Stimulated activated CD8-positive, alpha-beta memory T cell treated with anti-CD3 and anti-CD28 coated beads, Interleukin-2, amount 100 ng/mL, for 1 hour (primary cell): ENCODE data around the gene MRPL4.
"Not testable (repeated sequence)": the region's sequence is repeated elsewhere in the genome, so short reads cannot be mapped to it uniquely, and the experiment has no call there.

Source experiments
- DNase-seq, 2 donors: peaks; one replicate each; pipeline ENCODE4 v3.0.0-alpha.2; 2020; ENCODE audit warnings: low read depth in 2 of 2

Gene MRPL4

GRCh38 chr19:10230173-10230860 is 21.7 kb upstream of the MRPL4 start:
- peak; percentile 29 to 36 for DNase-seq

GRCh38 chr19:10230861-10231611 is 21.0 kb upstream of the MRPL4 start, which contains the start of gene S1PR2:
Gene S1PR2, minus strand, starts transcription at chr19:10231331. Its CDS starts 6,426 bp downstream, at chr19:10224905.
- peak; percentile 31 to 46 for DNase-seq

DNA sequence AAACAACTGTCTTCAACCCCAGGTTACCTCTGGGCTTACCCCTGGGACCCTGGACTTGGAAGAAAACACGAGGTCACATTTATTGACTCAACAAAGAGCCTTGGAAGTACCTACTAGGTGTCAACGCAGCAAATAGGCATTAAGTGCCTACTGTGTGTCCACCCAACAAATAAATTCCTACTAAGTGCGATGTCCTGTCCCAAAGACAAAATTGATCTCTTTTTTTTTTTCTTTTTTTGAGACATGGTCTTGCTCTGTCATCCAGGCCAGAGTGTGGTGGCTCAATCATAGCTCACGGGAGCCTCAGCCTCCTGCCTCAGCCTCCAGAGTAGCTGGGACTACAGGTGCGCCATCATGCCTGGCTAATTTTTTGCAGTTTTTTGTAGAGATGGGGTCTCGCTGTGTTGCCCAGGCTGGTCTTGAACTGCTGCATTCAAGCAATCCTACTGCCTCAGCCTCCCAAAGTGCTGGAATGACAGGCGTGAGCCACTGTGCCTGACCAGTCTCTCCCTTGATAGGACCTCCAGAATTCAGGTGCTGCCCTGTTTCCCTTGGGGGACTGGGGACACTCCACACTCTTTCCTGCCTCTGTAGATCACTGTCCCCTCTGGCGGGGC is 20.3 kb upstream of the MRPL4 start:
- no peak for DNase-seq

DNA sequence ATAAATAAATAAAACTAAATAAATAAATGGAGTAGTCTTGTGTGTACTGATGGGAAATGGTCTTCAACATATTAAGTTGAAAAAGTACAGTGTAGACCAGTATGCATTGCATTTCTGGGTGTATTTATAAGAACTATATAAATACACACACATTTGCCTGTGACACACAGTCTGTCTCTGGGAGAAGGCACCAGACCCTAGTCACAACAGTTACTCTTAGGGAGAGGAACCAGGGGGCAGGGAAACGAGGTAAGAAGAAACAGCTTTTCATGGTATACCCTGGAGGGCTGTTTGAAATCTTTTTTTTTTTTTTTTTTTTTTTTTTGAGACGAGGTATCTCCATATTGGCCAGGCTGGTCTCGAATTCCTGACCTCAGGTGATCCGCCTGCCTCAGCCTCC is 18.1 kb upstream of the MRPL4 start:
- no peak for DNase-seq

GRCh38 chr19:10235003-10235402 is 17.0 kb upstream of the MRPL4 start:
- no peak for DNase-seq

DNA sequence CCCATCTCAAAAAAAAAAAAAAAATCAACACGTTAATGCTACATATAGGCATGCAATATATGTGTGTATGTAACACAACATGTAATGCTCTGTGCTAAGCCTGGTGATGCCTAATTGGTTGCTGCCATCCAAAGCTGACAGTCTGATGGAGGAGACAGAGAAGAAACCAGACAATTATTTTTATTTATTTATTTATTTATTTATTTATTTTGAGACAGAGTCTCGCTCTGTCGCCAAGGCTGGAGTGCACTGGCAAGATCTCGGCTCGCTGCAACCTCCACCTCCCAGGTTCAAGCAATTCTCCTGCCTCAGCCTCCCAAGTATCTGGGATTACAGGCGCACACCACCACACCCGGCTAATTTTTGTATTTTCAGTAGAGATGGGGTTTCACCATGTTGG is 16.6 kb upstream of the MRPL4 start:
- not testable (repeated sequence) for DNase-seq

DNA sequence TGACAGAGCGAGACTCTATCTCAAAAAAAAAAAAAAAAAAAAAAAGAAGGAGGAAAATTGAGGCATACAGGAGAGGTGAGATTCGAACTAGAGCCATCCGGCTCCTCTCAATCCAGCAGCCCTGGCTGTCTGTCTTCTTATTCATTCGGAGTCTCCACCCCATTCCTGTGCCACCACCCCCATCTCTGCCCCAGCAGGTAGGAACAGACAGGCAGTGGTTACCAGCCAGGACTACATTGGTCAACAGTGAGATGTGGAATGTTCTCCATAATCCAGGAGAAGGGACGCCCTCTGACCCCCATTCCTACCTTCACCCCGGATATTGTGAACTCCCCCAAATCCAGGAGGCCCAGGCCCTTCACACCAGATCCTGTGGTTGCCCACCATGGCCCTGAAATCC is 14.3 kb upstream of the MRPL4 start:
- DNase-seq = no peak

DNA sequence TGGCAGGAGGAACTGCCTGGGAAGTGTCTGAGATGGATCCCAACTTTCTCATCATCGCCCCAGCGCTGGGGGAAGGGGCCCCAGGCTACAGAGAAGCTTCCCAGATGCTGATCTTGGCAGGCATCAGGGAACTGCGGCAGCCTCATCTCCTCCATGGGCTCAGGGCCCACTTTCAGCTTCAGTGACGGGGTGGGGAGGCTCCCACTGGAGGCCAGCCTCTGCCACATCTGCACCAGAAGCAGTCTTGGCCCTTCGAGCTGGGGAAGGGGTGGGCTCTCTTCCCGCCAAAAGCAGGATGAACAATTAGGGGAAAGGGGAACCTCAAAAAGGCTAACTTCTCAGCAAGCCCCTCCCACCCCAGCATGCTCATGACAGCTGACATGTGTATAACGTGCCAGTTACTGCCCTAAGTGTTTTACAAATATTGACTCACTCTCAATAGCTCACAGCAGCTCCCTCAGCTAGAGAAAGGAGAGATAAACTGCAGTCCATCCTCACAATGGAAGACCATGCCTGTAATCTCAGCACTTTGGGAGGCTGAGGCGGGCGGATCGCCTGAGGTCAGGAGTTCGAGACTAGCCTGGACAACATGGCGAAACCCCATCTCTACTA is 13.7 kb upstream of the MRPL4 start:
- no peak for DNase-seq

- DNase-seq = not testable (repeated sequence)
Observed at GRCh38 chr19:10241826-10242449, 10.1 kb upstream of the MRPL4 start.

- no peak for DNase-seq
Observed at GRCh38 chr19:10243606-10244005, 8.4 kb upstream of the MRPL4 start.

DNA sequence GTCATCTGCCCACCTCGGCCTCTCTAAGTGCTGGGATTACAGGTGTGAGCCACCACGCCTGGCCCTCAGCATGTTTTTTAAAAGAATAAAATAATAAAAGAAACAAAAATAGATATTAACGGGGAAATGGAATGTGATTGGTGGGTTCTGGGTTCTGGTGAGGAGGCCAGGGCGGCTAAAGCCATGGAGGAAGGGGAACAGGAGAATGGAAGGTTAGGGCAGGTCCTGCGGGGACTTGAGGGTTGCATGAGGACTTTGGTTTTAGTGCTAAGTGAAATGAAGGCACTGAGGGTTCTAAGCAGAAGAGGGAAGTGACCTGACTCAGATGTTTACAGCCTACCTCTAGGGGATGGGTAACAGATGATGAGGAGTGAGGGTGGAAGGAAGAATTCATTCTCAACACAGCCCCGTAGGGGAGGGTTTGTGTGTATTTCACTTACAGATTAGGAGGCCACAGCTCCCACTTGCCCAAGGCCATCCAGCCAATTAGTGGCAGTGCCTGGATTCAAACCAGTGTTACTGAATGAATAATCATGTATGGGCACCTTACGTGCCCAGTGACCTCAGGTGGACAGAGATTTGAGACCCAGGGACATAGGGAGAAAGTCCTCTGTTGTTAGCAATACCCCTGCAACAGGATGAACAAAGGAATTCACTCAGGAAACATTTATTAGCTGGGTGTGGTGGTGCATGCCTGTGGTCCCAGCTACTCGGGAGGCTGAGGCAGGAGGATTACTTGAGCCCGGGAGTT is 6.7 kb upstream of the MRPL4 start:
- DNase-seq = no peak

DNA sequence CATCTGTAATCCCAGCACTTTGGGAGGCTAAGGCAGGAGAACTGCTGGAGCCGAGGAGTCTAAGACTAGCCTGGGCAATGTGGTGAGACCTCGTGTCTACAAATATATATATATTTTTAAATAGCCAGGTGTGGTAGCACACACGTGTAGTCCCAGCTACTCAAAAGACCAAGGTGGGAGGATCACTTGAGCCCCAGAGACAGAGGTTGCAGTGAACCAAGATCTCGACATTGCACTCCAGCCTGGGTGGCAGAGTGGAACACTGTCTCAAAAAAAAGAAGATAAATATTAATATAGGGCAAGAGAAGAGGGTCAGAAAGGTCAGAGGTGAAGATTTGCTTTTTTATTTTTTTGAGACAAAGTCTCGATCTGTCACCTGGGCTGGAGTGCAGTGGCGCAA is 5.5 kb upstream of the MRPL4 start:
- DNase-seq = no peak

DNA sequence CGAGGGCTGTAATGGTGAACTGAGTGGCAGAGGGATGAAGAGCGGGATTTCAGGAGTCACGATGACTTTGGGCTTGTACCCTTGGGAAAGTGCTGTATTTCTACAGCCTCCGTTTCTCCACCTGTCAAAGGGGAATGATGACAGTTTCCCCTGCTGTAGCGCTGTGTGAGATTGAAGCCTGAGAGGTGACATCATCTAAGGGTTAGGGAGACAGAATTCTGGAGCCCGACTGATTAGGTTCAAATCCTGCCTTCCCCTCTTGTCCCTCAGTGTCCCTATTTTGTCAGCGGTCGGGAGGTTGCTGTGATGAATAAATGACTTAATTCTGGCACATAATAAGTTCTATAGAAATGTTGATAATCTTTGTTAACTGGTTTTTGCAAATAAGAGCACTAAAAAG is 693 bp downstream of the MRPL4 start:
- DNase-seq = no peak

- DNase-seq = no peak
Observed at GRCh38 chr19:10254244-10254643, 2.2 kb downstream of the MRPL4 start.

DNA sequence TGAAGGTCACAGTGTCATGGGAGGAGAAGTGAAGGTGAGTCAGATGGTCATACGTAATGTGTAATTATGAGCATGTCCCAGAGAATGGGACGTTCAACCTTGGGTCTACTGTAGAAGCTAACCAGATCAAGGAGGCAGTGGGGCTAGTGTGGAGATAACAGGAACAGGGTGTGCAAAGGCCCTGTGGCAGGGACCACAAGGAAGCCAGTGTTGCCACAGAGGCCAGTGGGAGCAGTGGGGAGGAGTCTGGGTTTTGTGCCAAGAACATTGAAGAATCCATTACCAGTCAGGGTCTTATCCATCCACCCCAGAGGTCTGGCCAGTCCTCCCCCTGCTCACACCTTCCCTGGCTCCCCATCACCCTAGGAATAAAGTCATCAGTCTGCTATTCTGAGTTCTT is 3.3 kb downstream of the MRPL4 start:
- DNase-seq = no peak

- no peak for DNase-seq
Observed at GRCh38 chr19:10256551-10256950, 4.5 kb downstream of the MRPL4 start.

GRCh38 chr19:10256970-10257615 is 5.1 kb downstream of the MRPL4 start:
- no peak for DNase-seq

GRCh38 chr19:10258080-10258710 is 6.2 kb downstream of the MRPL4 start:
- no peak for DNase-seq

- DNase-seq = peak; percentile 66 to 71
Observed at GRCh38 chr19:10259162-10259905, 7.3 kb downstream of the MRPL4 start.
